Pulmonary artery endothelial cell (primary cell): ENCODE measurements around the gene MYT1. TPM values are rescaled to one million over a fixed set of nuclear protein-coding genes. Genes with fewer than 3 reads are reported as not detected.
"Not testable (repeated sequence)": the region's sequence is repeated elsewhere in the genome, so short reads cannot be mapped to it uniquely, and the experiment has no call there.

ENCODE experiments used
- DNase-seq: peaks from one replicate; pipeline ENCODE4 v3.0.0-alpha.2; 2011; ENCODE audit warnings: low read depth, low spot score
- total RNA-seq: library from RNA; depleted of rRNA; stranded (reverse); fragments of >200 nt; gene quantifications from 2 replicates; pipeline ENCODE4 v1.2.3, GENCODE V29; 2014

MYT1 gene
- total RNA-seq, 1 donor from 2014 or later: not detected

DNA sequence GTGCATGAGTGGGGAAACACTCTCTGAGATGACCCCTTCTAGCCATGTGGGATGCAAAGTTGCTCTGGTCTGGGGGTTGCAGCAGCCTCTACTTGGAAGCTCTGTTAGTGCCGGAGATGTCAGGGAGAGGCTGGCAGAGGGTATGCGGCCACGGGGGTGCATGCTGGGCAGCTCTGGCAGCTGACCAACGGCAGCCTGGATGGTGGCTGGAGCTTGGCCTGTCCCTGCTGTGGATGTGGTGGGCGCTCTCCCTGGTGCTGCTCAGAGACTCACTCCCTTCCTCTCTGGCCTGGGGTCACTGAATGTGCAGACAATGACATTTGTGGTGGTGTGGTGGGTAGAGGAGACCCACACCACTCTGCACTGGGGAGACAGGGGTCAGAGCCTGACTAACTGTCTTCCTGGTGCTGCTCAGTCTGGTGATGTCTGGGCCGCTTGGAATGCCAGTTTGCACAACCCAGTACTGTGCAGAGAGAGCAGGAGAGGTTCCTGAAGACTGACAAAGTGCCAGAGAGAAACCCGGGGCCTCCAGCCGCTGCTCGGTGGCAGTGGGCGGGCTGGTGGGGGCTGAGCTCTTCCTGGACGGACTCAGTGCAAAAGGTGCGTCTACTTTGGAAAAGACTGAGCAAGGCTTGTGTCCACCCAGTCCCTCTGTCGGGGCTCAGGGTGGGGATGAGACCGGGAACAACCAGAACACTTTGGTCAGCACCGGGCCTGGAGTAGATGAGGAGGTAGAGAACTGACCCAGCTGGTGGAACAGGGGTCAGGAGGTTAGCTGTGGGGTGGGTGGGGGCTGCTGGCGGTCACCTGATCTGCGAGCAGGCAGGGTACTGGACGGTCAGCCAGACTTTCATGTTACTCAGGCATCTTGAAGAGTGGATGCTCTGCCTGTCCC is 2.7 kb downstream of the MYT1 start:
- DNase-seq: no peak

DNA sequence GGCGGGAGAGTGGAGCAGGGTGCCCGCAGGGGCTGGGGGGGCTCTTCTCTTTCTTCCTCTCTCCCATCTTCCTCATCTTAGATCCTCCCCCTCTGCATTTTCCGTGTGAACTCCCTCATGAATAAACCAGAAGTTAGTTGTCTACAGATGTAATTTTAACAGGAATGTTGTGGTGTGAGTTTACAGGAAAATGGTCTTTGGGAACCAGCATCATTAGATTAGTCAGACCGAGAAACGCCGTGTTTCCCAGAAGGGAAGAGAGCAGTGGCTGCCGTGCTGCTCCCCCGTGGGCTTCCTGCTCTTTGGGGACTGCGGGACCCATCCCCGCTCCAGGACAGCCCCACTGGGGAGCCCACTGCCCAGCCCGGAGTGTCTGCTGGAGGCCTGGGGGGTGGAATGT is 3.4 kb downstream of the MYT1 start:
- no peak for DNase-seq

DNA sequence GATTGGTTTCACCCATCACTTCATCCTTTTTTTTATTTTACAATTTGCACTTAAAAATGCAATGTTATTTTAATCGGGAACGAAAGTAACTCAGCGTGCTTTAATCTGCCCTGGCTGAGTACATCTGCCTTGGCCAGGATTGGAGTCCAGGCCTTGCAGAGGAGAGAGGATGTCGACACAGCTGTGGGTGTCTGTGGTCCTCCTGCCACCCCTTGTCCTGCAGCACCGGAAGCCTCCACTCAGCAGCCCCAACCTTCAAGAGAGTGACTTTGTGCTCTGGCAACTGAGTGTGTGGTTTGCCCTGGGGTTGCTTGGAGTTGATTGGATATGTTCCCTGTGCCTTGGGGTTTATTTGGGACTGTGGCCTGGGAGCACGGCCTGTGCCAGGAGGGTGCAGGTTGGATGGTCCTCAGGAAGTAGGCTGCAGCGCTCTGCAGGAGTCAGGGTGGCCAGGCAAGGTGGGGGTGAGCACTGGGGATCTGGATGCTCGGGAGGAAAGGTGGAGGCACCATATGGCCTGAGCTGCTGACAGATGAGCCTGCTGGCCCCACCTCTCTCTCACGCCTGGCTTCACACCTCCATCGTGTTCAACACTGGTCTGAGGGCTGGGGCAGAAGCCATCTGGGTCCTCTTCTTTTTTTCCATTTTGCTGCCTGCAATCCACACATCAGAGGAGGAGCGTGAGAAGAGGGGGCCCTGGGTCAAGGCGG is 4.3 kb downstream of the MYT1 start:
- DNase-seq: no peak

DNA sequence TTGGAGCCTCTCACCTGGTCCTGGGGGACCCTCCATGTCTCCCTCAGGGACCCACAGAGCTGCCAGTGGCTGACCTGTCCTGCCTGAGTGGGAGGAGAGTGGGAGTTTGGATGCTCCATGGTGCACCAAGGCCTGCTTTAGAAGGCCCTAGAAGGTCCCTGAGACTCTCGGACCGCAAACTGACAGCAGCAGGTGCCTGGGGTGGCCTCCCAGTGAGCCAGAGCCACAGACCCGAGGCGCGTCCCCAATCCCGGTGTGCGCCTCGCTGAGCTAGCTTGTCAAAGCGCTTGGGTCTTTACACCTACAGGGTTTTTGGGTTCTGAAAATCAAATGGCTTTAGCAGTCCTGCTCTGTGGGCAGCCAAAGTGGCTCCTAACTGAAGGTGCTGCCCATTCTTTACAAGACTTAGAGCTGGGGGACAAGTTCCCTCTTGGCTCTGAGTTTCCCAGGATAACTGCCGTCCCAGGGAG is 4.9 kb downstream of the MYT1 start:
- no peak for DNase-seq

DNA sequence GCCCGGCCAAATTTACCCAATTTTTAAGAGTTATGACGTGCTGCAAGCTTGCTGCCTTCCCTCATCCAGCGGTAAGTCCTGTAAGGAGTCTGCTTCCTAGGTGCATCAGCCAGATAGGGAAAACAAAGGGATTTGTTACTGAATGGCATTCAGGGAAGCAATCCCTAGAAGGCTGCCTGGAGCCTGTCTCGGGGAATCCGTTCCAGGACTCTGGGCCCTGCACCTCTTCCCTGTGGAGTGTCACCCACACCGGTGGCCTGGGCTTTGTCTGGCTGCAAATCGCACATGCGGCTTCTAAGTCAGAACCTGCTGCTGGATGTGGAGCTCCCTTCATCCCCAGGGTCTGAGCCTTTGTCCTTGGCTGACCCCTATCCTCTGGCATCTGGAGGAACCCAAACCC is 7.0 kb downstream of the MYT1 start:
- no peak for DNase-seq

DNA sequence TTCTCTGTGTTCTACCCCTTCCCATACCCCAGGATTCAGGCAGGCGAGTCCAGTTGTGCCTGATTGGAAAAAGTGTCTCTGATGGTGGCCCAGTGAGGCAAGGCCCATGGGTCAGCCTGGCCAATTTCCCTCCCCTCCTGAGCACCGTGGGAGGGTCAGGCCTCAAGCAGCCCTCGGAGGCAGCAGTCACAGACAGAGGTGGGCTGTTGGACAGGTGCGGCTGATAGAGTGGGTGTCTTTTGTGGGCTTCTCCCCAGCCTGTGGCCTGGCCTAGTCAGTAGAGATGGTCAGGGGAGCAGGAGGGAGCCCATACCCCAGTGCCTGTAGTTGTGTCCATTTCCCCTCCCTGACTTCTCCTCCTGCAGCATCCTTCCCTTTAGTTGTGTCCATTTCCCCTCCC is 8.9 kb downstream of the MYT1 start:
- no peak for DNase-seq

DNA sequence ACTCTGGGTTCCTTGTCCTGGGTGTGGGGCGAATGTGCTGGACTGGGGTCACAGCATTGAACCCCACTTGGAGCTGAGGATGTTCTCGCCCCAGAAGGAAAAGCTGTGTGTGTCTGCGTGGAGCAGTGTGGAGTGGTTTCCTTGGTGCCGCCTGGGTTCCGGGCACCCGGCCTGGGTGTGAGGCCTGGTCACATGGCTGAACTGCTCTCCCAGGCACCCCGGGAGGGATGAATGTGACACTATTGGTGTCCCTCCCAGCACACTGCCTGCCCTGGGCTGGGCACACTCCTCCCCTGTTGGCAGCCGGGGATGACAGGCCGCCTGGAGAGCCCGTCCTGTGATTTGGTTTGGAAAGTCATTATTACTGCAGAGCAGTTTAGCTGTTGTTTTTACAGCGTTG is 12.3 kb downstream of the MYT1 start:
- DNase-seq: no peak

DNA sequence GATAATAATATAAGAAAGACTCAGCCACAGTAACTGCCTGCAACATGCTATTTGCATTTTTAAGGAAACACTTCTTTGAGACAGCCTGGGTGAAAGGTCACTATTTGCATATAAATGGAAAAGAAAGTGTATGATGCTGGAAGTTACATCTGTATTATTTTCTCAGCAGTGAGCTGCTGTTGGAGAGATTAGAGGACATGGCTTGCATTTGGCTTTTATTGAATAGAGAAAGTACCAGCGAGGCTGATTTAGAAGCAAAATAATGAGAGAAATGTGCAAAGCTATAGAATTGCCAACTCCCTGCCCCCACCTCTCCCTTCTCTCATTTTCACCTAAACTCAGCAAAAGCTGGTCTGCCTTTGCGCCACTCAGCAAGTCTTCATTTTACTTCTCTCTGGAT is 12.7 kb downstream of the MYT1 start:
- no peak for DNase-seq

DNA sequence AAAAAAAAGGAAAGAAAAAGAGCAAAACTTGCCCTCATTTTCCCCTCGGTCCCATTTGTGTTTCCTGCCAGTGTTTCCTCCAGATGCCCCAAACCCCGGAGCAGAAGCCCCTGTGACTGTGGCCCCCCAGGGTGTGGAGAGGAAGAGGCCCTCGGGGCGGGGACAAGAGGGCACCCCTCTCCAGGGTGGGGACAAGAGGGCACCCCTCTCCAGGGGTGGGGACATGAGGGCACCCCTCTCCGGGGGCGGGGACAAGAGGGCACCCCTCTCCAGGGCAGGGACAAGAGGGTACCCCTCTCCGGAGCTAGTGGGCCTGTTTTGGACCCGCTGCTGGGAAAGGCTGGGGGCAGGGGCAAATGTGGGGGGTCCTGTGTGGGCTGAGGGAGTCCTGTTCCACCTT is 13.1 kb downstream of the MYT1 start:
- DNase-seq: no peak

DNA sequence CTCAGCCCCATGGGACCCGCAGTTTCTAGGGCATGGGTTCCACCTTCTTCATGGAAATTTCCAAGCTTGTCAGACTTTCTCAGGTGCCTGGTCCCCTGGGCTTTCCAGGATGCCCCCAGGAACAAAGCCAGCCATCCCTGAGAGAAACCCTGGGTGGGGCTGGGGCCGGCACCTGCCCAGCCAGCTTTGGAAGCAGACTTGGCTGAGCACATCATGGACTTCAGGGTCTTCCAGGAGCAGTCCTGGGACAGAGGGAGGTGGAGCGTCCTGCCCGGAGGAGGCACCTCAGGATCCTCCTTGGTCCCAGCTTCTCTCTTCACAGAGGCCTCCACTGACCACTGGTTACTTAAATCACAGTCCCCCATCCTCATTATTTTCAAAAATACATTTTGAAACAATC is 13.5 kb downstream of the MYT1 start:
- DNase-seq: no peak

DNA sequence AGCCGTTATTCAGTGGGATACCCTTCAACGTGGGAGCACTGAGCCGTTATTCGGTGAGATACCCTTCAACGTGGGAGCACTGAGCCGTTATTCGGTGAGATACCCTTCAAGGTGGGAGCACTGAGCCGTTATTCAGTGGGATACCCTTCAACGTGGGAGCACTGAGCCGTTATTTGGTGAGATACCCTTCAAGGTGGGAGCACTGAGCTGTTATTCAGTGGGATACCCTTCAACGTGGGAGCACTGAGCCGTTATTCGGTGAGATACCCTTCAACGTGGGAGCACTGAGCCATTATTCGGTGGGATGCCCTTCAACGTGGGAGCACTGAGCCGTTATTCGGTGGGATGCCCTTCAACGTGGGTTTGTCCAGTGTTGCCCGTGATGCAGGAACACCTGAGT is 14.7 kb downstream of the MYT1 start:
- not testable (repeated sequence) for DNase-seq

DNA sequence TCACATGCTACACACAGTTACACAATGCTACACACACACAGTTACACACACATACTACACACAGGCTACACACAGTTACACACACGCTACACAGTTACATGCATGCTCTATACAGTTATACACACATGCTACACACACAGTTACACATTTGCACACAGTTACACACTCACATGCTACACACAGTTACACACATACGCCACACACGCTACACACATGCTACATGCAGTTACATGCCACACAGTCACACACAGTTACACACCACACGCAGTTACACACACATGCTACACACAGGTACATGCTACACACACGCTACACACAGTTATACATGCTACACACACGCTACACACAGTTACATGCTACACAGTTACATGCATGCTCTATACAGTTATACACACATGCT is 15.6 kb downstream of the MYT1 start:
- DNase-seq: no peak

DNA sequence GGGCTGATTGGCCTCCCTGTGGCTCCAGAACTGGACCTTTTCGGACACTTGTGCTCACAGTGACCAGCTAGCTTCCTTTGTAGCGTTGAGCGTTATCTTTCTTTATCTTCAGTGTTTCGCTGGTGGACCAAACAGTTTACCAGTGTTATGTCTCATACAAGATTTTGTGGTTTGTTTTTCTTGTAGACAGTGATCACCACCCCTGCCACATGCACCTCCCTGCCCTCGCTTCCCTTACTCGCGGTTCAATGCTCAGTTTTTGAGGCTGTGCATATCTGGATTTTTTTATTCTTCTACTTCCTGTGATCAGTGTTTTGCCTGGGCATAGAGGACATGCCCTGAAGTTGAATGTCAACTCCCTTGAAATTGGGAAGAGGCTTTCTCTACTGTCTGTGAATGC is 16.4 kb downstream of the MYT1 start:
- DNase-seq: no peak

DNA sequence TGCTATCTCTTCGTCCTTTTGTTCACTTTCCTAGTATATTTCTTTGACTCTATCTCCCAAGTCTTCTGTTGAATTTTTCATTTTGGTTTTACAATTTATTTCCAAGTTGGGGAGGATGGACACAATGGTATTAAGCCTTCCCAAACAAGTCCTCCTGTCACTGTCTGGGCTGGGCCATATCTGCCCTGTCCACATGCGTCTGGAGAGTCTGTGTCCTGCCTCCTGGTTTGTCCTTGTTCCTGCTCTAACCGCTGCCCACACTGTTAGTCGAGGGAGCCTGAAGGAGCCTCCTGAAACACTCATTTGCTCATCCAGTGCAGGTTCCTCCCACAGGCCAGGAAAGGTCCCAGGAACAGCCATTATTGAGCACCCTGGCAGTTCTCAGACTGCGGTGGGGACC is 17.1 kb downstream of the MYT1 start:
- no peak for DNase-seq

DNA sequence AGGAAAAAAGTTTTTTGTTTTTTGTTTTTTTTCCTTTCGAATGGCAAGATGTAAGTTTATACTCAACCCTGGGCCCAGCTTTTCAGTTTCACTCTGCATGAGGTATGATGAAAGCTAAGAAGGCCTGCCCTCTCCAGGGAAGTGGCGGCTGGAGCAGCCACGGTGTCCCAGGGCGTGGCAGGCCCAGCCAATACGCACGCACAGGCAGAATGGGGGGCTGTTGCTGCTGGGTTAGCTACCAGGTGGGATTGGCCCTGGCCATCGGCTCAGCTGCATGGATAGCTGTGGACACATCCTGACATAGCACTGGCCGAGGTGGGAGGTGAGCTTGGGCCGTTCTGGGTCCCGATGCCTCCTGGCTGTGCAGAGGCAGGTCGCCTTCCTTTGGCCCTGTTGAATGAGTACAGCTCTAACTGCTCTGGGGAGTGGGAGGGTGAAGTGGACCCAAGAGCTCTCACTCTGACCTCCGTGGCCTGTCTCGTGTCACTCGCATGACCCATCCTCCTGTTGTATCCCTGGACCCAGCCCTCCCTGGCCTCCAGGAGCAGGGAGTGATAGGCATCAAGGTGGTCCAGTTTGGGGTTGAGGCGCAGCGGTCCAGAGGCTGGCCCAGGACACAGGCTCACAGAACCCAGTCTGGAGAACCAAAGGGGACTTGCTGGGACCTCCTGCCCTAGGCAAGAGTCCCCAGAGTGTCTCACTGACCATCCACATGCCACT is 18.1 kb downstream of the MYT1 start:
- DNase-seq: no peak

DNA sequence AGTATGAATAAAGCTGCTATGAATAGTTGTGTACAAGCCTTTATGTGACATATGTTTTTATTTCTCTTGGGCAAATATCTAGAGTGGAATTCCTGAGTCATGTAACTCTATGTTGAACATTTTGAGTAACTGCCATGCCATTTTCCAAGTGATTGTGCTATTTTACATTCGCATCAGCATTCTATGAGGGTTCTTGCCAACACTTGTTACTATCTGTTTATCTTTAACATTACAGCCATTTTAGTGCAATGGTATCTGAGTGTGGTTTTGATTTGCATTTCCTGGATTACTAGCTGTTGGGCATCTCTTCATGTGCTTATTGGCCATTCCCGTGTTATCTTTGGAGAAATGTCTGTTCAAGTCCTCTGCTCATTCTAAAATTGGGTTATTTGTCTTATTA is 19.1 kb downstream of the MYT1 start:
- DNase-seq: no peak

DNA sequence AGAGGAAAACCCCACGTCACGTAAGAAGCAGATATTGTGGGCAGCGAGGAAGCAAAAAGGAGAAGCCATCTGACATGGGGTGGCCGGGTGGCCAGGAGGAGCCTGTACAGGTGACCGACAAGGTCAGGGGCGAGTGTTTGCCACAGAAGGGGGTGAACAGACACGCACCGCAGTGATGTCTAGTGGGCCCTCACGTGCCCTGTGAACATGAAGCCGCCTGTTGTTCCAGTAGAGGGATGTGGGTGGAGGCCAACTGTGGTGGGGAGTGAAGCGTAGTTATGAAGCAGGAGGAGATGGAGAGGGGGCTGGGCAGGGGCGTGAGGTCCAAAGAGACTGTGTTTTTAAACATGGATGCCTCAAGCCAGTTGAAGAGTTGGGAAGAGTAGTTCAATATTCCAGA is 20.5 kb downstream of the MYT1 start:
- no peak for DNase-seq

DNA sequence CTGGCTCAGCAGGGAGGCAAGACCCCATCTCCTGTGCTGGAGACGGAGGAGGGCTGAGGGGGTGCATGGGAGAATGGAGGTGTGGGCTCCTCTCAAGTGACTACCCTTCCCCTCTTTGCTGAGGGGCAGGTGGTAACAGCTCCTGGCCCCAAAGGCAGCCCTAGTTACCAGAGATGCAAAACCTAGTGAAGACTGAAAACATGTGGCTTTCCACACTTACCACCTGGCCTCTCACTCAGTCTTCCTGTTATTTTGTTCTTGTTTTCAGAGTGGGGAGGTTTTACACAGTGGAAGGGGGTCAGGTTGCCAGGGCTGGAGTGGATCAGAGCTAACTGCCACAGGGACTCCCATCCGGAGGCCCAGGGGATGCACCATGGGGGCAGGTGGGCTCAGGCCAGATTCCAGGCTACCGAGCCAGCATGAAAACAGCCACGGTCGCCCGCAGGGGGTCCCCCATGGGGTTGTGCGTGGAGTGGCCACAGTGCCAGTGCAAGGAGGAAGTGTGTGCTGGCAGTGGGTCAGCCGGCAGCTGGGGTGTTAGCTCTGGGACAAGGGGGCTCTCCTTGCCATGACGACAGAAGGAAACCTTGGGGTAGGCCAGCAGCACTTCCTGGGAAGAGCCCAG is 21.1 kb downstream of the MYT1 start:
- DNase-seq: no peak

DNA sequence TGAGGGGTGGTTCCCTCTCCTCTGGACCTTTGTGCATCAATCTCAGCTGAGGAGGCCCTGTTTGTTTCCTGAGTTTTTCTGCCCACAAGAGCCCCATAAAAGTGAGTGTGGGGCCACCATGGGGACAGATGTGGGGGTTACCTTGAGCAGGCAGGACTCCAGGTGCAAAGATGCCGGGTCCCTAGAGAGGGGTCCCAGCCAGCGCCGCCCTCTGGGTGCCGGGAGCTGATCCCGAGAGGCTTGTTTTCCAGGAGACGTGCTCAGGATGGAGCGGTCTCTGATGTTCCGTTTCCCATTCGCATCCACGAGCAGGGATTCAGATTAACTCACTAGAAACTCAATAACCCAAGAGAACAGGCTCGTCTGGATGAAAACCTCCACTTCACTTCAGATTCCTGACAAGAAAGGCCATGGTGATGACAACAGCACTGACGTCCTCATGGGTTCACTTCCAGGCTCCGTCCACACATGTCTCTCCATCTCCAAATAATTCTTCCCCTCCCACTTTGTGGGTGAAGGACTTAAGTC is 21.9 kb downstream of the MYT1 start:
- DNase-seq: no peak

DNA sequence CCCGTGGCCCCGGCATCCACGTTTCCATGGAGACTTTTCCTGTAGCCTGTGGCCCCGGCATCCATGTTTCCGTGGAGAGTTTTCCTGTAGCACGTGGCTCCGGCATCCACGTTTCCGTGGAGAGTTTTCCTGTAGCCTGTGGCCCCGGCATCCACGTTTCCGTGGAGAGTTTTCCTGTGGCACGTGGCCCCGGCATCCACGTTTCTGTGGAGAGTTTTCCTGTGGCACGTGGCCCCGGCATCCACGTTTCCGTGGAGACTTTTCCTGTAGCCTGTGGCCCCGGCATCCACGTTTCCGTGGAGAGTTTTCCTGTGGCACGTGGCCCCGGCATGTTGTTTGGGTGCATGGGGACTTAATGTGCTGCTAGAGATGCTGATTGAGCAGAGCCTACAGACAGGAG is 23.0 kb downstream of the MYT1 start:
- DNase-seq: not testable (repeated sequence)

DNA sequence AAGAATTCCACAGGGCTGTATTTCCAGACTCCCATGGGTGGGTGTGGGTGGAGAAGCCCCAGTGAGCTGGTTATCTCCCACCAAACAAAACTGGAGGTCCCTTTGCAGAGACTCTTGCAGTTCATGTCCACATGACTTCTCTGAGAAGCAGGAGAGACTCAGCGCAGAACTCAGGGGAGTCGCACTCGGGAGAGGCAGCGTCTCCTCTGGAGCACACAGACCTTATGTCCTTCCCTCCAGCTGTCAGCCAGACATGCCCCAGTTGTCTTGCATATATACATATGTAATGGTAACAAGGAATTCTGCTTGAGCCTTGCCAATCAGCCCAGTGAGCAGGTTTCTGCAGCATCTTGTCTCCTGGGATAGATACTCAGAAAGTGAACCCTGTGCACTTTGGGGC is 23.8 kb downstream of the MYT1 start:
- DNase-seq: no peak
